A549 treated with GW870086 at 1 μM for 4 hours (cell line): Measurements from ENCODE around the gene DRD1. TPM values are rescaled to one million over a fixed set of nuclear protein-coding genes. Genes with fewer than 3 reads are reported as not detected.

Source experiments
- total RNA-seq: library from RNA; stranded (reverse); fragments of 200-300 nt; extraction: Qiagen RNA extraction; gene quantifications from 5 replicates; pipeline ENCODE4 v1.2.3, GENCODE V29; 2022; ENCODE audit warnings: low read depth

DRD1 gene
- 0.13 to 0.23 TPM (median 0.17 TPM) in 5 replicates for total RNA-seq

GRCh38 chr5:175444060-175444904 is at the start of gene DRD1:
Gene DRD1, minus strand, starts transcription at chr5:175444182. Its CDS starts 1,083 bp downstream, at chr5:175443099.

GRCh38 chr5:175478384-175479124 is 34.6 kb upstream of the DRD1 start, which contains the start of gene SFXN1:
Gene SFXN1, plus strand, starts transcription at chr5:175478560. Its CDS starts 13,544 bp downstream, at chr5:175492104.

Other genes starting within 250 kb of the DRD1 start
- 82.6 to 99.4 TPM (median 94.3 TPM) in 5 replicates for gene SFXN1, start 34.4 kb upstream of the DRD1 start, total RNA-seq
- gene HRH2, start 213.9 kb upstream of the DRD1 start, total RNA-seq = 0.44 to 0.77 TPM (median 0.53 TPM) in 5 replicates